NCI-H2107 (cell line): ENCODE measurements around the gene TAS2R14.

Experiments
- DNase-seq: peaks from one replicate; lab custom pipeline; 2025; lab: John Stamatoyannopoulos, UW

TAS2R14 gene, protein sequence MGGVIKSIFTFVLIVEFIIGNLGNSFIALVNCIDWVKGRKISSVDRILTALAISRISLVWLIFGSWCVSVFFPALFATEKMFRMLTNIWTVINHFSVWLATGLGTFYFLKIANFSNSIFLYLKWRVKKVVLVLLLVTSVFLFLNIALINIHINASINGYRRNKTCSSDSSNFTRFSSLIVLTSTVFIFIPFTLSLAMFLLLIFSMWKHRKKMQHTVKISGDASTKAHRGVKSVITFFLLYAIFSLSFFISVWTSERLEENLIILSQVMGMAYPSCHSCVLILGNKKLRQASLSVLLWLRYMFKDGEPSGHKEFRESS

DNA sequence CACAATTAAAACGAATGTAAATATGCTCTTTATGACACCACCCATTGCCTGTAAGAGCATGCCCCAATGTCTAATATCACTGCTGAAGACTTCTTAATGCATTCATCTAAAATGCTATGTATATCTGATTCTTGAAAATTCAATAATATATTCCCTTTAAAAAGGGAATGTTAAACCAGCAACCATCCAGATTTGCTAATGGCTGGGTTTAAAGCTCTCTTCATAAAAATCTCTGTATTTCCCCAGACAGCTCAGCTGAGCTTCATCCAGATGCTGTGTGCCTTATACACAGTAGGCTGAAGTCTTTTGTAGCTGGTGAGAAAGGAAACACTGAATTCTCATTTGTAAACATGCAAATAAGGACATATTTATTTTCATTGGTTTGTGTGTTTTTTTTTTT lies at the start of gene TAS2R14:
TSS of gene TAS2R14 (minus strand) at position 101 of the 400 bp plus-strand sequence. CDS start at position 45, 56 bp downstream.
- DNase-seq = no peak

DNA sequence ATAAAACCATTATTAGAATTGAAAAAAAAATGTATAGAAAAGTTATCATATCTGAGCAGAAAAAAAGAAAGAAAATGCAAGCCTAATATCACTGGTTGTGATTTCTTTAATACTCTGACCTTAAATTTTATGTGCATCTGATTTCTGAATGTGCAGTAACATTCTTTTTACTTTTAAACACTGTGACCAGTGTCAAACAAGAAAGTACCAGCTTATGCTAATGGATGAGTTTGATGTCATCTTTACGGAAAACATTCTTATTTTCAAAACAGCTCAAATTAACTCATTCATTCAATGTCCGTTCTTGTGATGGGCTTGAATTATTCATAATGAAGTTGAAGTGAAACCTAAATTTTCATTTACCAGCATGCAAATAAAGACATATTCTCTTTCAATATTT lies 47.7 kb upstream of the TAS2R14 start, which contains the start of gene TAS2R50:
TSS of gene TAS2R50 (minus strand) at position 101 of the 400 bp plus-strand sequence. CDS start at position 49, 52 bp downstream.
- DNase-seq = no peak

DNA sequence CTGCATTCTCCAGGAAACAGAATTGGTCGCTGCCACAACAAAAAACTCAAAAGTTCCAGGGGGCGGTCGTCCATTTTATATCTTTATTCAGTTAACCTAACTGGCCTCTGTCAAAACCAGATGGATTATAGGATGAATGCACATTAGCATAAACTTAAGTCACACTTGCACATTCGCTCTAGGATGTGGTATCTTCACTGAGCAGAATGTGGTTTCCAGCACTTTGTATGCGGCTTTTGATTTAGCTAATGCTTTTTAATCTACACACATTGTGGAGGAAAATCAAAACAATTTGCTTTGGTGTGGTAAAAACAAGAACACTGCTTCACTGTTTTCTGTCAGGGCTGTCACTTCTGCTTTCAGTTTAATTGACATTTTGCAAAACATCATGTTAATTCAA lies 43.2 kb upstream of the TAS2R14 start:
- no peak for DNase-seq

DNA sequence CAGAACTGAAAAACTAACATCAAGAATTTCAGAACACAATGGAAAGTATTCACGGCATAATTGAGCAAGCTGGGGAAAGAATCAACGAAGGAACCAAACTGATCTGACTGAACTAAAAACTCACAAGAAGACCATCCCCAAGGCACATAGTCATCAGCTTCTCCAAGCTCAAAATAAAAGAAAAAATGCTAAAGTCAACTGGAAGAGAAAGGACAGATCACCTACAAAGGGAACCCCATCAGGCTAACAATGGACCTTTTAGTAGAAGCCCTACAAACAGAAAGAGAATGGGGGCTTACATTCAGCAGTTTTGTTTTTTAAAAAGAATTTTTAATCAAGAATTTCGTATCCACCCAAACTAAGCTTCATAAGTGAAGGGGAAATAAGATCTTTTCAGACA lies 35.9 kb upstream of the TAS2R14 start:
- DNase-seq = no peak

DNA sequence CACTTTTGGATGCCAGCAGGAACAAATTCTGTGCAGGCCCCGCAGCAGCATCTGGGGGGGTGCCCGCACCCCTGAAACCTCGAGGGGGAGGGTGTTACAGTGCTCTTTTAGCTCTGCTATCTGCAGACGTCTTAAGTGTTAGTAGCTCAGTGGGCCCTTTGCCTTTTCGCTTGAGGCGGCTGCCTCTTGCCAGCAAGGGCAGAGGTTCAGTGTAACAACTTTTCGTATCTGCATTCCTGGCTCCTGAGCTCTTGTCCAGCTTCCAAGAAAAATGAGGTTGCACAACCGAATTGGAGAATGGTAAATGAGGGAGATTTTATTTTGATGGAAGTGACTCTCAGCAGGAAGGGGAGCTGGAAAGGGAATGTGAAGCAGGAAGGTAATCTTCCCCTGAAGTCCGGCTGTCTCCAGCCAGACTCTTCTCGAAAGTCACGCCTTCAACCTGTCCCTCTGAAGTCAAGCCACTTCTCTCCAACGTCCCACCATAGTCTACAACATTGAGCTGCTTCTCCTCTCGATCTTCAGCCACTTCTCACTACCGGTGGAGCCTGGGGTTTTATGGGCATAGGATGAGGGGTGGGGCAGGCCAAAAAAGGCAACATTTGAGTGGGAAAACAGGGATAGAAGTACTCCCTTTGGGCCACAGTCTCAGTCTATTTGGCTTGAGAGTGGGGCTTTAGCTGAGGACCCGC lies 29.8 kb upstream of the TAS2R14 start:
- no peak for DNase-seq

DNA sequence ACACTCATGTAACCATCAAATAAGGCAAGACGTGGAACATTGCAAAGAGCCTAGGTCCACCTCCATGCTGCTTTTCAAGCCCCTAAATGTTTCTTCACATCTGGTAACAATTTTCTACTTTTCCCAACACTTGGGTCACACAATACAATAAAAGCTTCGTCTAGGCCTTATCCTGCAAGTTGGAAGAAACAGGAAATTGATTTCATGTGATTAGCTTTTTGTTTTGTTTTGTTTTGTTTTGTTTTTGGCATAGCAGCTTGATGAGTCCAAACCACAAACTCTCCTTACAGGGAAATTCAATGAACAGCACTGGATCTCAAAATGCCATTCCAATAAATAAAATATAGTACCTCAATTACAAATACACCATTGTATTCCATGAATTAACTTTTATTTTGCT lies 28.3 kb upstream of the TAS2R14 start:
- no peak for DNase-seq

DNA sequence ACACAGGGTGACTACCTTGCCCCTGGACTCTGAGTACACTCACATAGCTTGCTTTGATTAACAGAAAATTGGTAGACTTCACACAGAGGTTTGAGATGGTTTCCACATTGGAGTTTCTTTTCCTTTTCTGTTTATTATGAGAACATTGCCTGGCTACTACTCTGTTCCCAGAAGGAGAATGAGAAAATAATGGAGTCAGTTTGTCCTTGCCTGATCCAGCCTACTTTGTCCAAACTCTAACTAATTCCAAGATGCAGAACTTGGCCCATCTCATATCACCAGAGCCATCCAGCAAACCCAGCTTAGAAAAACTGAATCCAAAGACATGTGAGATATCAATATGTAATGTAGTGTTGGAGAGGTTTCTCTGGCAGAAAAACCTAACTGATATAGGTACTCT lies 27.3 kb upstream of the TAS2R14 start:
- DNase-seq = no peak

DNA sequence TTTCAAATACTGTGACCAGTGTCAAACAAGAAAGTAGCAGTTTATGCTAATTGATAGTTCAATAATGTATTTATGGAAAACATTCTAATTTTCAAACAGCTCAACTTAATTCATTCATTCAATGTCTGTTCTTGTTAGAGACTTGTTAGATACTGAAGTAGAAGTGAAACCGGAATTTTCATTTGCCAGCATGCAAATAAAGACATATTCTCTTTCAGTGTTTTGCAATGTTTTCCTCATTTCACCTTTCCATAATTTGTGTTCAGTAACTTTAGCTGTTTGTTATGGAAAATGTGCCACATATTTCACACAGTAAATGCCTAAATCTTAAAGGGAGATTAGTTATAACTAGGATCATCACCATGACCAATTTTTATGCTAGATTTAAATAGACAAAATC lies 26.4 kb upstream of the TAS2R14 start:
- DNase-seq = no peak

DNA sequence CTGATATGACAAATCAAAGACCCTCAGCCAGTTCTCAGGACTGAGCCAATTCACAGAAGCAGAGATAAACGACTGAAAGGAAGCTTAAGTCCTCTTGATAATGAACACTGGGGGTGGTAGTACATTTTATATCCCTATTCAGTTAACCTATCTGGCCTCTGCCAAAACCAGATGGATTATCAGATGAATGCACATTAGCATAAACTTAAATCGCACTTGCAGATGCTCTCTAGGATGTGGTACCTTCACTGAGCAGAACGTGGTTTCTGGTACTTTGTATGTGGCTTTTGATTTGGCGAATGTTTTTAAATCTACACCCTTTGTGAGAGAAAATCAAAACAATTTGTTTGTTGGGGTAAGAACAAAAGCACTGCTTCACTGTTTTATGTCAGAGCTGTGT lies 21.1 kb upstream of the TAS2R14 start:
- no peak for DNase-seq

DNA sequence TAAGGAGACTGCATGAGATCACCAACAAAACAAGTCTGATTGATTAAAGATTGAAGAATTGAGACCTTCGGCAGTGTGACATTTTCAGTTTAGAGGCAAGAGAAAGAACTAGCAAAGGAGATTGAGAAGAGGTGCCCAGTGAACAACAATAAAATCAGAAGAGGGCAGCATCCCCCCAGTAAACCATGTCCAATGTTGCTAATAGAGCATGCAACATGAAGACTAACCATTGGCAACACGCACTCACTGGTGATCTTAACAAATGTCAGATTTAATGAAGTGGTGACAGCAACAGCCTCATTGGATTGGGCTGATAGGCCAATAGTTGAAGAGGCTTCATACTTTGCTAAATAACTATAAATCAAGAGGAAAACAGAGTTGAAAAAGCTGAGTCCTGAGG lies 20.7 kb upstream of the TAS2R14 start:
- DNase-seq = no peak

DNA sequence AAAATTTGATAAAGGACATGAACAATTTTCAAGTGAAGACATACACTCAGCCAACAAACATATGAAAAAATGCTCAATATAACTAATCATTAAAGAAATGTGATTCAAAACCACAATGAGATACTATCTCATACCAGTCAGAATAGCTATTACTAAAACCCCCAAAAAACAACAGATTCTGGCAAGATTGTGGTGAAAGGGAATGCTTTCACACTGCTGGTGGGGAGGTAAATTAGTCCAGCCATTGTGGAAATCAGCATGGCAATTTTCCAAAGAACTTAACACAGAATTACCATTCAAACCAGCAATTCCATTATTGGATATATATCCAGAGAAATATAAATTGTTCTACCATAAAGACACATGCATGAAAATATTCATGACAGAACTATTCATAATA lies 18.7 kb upstream of the TAS2R14 start:
- DNase-seq = no peak

DNA sequence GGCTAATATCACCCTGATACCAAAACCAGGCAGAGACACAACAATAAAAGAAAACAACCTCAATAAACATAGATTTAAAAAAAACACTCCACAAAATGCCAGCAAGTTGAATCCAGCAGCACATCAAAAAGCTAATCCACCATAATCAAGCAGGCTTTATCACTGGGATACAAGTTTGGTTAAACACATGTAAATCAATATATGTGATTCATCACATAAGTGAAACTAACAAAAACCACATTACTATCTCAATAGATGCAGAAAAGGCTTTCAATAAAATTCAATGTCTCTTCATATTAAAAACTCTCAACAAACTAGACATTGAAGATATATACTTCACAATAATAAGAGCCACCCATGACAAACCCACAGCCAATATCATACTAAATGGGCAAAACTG lies 17.0 kb upstream of the TAS2R14 start:
- no peak for DNase-seq

DNA sequence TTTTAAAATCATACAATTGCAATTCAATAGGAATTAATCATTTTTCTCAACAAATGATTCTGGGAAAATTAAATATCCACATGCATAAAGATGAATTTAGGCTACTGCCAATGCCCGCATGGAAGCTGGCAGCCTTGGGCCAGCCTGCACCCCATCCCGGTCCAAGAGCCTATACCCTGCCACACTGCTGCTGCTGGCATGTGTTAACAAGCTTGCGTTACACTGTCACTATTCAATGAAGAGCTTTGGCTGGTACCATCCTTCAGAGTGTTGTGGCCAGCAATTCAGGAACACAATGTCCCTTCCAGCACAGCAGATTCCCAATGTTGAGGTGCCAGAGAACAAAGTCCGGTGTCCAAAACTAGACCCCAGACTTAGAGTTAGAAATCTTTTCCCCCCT lies 13.6 kb upstream of the TAS2R14 start:
- no peak for DNase-seq

DNA sequence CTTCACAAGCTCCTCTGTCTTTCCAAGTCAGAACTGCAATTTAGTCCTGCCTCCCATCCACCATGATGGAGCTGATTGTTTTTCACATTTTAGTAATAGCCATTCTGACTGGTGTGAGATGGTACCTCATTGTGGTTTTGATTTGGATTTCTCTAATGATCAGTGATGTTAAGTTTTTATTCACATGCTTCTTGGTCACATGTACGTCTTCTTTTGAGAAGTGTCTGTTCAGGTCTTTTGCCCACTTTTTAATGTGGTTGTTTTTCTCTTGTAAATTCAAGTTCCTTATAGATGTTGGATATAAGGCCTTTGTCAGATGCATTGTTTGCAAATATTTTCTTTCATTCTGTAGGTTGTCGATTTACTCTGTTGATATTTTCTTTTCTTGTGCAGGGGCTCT lies 4.1 kb upstream of the TAS2R14 start:
- DNase-seq = no peak

DNA sequence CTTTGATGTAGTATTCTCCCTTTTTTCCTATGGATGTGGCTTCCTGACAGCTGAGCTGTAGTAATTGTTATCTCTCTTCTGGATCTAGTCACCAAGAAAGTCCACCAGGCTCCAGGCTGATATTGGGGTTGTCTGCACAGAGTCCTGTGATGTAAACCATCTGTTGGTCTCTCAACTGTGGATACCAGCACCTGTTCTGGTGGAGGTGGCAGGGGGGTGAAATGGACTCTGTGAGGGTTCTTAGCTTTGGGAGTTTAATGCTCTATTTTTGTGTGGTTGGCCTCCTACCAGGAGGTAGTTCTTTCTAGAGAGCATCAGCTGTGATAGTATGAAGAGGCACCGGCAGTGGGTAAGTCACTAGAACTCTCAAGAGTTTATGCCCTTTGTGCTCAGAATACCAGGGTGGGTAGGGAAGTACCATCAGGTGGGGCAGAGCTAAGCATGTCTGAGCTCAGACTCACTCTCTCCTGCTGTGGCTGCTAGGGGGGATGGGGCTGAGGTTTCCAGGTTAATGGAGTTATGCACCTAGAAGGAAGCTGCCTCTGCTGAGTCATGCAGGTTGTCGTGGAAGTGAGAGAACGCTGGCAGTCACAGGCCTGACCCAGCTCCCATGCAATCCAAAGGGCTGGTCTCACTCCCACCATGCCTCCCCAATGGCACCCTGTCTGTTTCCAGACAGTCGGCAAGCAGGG lies 3.0 kb upstream of the TAS2R14 start:
- DNase-seq = peak; percentile 51

DNA sequence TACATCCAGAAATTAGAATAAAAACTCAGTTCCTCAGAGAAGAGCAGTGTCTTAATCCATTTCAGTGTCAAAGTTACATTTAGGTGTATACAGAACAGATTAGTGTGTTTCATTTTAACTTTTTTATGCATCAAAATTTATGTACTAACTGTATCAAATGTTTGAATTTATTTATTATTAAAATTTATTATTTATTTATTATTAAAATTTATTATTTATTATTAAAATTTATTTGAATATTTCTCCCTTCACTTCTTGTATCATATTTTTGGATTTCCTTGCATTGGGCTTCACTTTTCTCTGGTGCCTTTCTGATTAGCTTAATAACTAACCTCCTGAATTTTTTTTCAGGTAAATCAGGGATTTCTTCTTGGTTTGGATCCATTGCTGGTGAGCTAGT lies 2.3 kb upstream of the TAS2R14 start:
- no peak for DNase-seq

DNA sequence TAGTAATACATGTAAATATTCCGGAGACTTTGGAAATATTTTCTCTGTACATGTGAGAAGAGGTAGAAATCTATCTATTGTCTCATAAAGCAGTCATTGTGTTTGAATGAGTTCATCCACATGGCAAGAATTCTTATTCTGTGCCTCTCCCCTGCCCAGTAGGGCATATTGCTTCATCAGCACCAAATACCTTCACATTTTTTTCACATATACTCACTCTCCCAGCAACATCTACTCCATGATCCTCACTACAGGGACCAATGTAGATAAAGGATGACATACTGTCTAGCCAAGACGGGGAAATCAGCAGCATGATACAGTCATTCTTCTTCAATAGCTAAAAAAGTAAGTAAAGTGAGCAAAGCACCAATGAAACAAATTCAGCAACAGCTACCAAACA lies 1.3 kb upstream of the TAS2R14 start:
- DNase-seq = no peak

DNA sequence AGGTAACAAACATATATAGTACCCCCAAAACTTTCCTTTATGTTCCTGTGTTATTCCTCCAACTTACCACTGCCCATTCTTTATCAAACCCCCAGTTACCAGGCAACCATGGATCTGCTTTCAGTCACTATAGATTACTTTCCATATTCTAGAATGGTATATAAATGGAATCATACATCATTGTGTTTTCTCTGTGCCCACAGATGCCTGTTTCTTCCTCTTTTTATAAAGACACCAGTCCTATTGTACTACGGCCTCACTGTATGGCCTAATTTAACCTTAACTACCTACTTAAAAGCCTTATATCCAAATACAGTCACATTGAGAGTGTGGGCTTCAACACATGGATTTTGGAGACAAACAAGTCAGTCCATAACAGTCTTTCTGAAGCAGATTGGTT lies 2.6 kb downstream of the TAS2R14 start:
- no peak for DNase-seq

DNA sequence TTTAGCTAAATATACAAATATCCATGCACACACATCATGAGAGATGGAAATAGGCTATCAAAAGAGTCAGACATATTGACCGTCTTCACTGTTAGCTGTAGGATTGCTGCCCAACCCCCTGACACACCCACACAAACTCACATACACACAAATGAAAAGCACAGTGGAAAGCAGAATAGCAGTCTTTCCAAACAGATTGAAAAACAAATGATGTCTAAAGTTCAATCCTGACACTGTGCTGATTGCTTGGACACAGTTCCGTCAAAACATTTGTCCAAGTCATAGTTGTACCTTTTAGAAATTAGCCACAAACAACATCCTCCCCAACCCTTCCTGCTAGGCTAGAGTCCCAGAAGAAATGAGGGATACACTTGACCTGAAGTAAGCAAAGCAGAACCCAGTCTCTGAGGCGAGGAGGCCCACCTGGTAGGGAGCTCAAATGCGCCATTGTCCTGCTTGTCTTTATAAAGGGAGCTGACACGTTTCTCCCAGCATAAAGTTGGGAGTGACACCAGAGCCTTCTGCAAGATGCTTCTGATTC lies 10.2 kb downstream of the TAS2R14 start, which contains the start of gene PRH2:
TSS of gene PRH2 (plus strand) at position 491 of the 541 bp plus-strand sequence. CDS start at position 529, 38 bp downstream.
- no peak for DNase-seq

DNA sequence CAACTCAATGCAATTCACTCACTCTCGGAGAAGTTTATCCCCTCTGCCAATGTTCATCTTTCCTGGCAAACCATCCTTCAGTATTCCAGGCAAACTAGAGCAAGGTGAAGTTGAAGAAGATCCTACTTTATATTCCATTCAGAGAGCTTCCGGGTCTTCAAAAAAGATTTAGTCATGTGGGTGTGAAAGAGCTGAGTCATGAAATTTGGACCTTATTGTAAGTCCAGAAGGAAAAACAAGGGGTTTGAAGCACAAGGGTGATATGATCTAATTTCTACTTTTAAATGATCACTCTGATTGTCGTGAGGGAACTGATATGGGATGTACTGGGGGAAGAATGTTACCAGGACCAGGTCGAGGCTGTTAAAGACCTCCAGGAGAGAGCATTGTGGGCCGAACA lies 12.8 kb downstream of the TAS2R14 start:
- DNase-seq = no peak

DNA sequence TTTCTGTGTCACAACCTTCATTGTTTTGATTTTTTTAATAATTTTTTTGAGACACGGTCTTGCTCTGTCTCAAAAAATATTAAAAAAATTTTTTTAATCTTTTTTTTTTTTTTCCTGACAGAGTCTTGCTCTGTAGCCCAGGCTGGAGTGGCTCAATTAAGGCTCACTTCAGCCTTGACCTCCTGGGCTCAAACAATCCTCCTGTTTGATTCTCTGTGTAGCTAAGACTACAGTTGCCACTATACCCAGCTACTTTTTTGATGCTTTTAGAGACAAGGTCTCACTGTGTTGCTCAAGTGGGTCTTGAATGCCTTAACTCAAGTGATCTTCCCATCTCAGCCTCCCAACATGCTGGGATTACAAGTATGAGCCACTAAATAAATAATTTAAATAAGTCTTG lies 19.3 kb downstream of the TAS2R14 start:
- no peak for DNase-seq

DNA sequence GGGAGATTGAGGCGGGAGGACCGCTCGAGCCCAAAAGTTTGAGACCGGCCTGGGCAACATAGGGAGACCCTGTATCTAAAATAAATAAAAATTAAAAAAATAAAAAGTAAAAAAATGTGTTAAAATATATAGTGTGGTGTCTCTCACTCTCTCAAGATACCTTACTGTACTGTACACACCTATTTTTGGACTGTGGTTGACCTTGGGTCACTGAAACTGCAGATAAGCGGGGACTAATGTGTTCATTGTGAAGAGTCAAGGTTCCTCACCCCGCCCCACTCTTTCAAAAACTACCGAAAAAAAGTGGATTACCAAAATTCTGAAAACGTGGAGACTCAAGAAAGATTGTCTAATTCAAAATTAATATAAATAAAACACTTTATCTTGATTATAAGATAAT lies 28.7 kb downstream of the TAS2R14 start:
- DNase-seq = no peak

DNA sequence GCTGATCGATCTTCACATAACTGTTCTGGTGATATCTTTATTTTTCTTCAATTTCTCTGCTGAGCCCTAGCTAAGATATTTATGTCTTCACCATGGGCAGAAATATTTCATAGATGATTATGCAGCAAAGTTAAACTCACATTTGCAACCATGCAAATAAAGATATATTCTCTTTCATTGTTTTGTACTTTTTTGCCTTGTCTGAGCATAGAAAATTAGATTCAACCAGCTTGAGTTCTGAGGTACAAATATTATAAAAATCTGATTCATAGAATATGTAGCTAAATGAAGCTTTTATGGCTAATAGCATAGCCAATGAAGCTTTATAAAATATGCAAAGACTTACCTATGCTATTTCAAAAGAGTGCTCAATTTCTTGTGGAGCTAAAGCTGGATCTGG lies 29.6 kb downstream of the TAS2R14 start, which contains the start of gene TAS2R13:
TSS of gene TAS2R13 (minus strand) at position 101 of the 400 bp plus-strand sequence. CDS start 264 bp downstream, outside the sequence.
- no peak for DNase-seq
